Measurements from ENCODE around the gene IZUMO4.
A peak's percentile ranks its signal among the peaks of the same experiment; 100 is the strongest.

IZUMO4 gene

DNA sequence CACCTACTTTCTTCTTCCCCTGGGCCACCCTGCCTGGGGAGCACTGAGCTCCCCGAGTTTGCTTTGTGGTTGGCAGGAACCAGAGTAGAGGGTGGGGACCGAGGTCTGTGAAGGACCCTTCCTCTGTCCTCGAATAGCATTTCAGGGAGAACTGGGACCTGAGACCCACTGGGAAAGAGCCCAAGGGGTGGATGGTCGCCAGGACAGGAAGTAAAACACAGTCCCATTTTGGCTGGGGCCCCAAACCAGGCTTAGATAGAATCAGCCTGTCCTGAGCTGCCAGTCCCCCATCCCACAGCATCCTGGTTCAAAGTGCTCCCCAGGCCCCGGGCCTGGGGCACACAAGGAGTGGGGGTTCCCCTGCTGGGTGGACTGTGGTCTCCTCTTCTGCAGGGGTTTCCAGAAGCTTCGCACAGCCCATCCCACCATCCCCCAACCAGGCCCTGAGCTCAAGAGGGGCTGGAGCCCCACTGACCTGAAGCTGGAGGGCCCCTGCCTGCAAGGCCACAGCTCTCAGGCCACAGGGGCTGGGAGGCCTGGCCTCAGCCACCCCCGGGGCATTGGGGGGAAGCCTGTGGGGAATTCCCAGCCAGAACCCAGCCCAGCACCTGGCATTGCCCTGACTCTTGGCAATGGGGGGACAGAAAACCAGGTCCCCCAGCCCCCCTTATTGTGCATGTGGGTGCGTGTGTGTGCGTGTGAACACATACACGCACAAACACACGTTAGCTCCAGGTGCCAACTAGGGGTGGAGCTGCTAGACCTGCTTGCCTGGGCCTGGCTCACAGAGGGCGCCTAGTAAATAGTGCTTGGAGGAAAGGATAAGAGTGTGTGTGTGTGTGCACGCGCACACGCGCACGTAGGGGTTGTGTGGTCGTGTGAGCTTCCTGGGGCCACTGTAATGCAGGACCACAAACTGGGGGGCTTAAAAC, 44.7 kb upstream of the IZUMO4 start:
- Histone ChIP-seq H3K27me3 (replicated peaks; ENCODE audit: control insufficient read depth, insufficient read depth, low read length) (no peaks in the 10 kb centered on the region), H3K36me3 (ENCODE audit: control insufficient read depth, insufficient read depth, low read length, severe bottlenecking) (peaks cover 13% of the 10 kb centered on the region), H3K9me3 (ENCODE audit: control insufficient read depth, low read length) (no peaks in the 10 kb centered on the region), H3K9ac (ENCODE audit: low read length) (peak overlapping the region; percentile 82), H3K4me3 (ENCODE audit: low read length) (peak overlapping the region; percentile 69), H3K4me1 (ENCODE audit: control insufficient read depth, insufficient read depth, low read length) (peaks cover 42% of the 10 kb centered on the region)
- no peak for DNase-seq (ENCODE audit: low read depth)

DNA sequence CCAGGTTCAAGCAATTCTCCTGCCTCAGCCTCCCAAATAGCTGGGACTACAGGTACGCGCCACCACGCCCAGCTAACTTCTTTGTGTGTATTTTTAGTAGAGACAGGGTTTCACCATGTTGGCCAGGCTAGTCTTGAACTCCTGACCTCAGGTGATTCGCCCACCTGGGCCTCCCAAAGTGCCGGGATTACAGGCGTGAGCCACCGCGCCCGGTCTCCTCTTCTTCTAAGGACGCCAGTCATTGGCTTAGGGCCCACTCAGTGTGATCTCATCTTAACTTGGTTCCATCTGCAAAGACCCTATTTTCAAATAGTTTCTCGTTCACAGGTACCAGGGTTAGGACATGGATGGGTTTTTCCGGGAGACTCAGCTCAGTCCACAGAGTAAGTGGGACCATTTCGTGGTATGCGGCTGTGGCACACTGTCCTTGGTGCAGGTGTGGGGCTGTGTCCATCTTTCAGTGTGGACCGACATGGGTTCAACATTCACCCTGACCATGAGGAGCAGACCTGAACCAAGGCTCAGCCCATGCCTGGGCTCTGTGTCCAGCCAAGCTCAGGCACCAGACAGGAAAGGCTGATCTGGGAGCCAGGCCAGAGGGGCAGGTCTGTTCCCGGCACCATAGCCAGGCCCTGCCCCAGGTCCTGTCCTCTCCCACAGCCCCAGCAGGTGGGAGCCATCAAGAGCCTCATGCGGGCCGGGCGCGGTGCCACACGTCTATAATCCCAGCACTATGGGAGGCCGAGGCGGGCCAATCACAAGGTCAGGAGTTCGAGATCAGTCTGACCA, 42.9 kb upstream of the IZUMO4 start:
- no peak for DNase-seq (ENCODE audit: low read depth)
- peaks cover 30% of the 10 kb centered on the region for H3K4me1 ChIP-seq (ENCODE audit: control insufficient read depth, insufficient read depth, low read length)
- H3K4me3 ChIP-seq (ENCODE audit: low read length): no peak overlapping the region
- no peaks in the 10 kb centered on the region for H3K9me3 ChIP-seq (ENCODE audit: control insufficient read depth, low read length)
- peaks cover 5% of the 10 kb centered on the region for H3K36me3 ChIP-seq (ENCODE audit: control insufficient read depth, insufficient read depth, low read length, severe bottlenecking)
- H3K27me3 ChIP-seq (replicated peaks; ENCODE audit: control insufficient read depth, insufficient read depth, low read length): no peaks in the 10 kb centered on the region
- no peak overlapping the region for H3K9ac ChIP-seq (ENCODE audit: low read length)

DNA sequence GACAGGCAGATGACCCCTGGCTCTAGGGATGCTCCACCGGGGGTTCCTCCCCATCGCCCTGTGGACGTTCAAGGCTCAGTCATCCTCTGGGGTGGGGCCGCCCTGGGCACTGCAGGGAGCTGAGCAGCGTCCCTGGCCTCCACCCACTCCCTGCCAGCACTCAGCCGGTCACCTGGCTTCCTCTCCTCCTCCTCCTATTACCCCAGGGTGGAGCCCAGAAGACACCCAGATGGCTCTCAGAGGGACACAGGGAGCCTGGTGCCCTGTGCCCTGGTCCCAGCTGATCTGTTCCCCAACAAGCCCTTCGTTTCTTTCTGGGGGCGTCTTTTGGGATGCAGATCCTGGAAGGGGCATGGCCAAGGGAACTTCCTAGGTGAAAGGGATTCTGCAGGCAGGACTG, 42.0 kb upstream of the IZUMO4 start:
- Histone ChIP-seq H3K27me3 (replicated peaks; ENCODE audit: control insufficient read depth, insufficient read depth, low read length) (no peaks in the 10 kb centered on the region), H3K36me3 (ENCODE audit: control insufficient read depth, insufficient read depth, low read length, severe bottlenecking) (no peaks in the 10 kb centered on the region), H3K4me1 (ENCODE audit: control insufficient read depth, insufficient read depth, low read length) (peaks cover 34% of the 10 kb centered on the region), H3K9ac (ENCODE audit: low read length) (no peak overlapping the region), H3K9me3 (ENCODE audit: control insufficient read depth, low read length) (no peaks in the 10 kb centered on the region), H3K4me3 (ENCODE audit: low read length) (no peak overlapping the region)
- DNase-seq (ENCODE audit: low read depth): no peak

DNA sequence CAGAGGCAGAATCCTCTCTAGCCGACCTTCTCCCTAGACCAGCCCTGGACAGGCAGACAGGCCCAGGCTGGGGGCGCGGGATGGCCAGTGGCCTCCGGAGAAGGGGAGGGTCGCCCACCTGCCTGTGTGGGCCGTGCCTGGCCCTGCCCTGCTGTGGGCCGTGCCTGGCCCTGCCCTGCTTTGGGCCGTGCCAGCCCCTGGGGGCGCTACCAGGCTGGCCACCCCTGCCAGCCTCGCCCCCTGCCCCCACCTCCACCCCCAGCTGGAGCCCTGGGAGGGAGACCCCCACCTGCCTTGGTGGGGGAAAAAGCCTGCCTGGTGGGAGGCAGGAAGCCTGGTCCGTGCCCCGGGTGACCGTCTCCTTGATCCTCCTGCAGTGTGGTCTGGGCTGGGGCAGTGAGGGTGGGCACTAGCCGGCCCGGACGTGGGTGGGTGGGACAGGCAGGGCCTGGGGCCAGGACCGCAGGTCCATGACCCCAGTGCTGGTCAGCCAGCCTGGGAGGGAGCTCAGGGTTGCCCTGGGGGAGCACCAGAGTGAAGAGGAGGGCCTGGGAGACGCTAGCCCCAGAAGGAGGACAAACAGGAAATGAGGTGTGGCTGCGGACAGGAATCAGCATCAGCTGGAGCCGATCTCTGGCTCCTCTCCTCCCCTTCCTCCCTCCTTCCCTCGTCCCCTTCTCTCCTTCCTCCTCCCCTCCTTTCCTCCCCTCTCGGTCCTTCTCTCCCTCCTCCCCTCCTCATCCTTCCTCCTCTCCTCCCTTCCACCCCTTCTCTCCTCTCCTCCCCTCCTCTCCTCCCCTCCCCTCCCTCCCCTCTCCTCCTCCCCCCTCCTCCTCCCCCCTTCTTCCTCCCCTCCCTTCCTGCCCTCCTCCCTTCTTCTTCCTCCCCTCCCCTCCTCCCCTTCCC, 40.5 kb upstream of the IZUMO4 start:
- peak; percentile 58 for DNase-seq (ENCODE audit: low read depth)
- peaks cover 46% of the 10 kb centered on the region for H3K4me1 ChIP-seq (ENCODE audit: control insufficient read depth, insufficient read depth, low read length)
- no peaks in the 10 kb centered on the region for H3K36me3 ChIP-seq (ENCODE audit: control insufficient read depth, insufficient read depth, low read length, severe bottlenecking)
- no peaks in the 10 kb centered on the region for H3K27me3 ChIP-seq (replicated peaks; ENCODE audit: control insufficient read depth, insufficient read depth, low read length)
- H3K9ac ChIP-seq (ENCODE audit: low read length): peak overlapping the region; percentile 71
- H3K4me3 ChIP-seq (ENCODE audit: low read length): peak overlapping the region; percentile 47
- no peaks in the 10 kb centered on the region for H3K9me3 ChIP-seq (ENCODE audit: control insufficient read depth, low read length)

DNA sequence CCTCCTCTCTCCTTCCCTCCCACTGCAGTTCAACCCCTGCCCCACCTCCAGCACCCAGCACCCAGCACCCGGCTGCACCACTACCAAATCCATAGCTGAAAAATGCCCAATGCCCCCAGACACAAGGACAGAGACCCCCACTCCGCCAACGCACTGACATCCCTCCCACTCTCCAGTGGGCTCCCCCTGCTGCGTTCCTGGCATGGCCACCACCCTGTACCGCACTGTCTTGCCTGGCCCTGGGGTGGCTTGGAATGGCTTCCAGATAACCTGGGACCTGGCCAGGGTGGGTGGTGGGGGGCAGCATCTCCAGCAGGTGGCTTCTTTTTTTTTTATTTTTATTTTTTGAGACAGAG, 39.9 kb upstream of the IZUMO4 start:
- H3K36me3 ChIP-seq (ENCODE audit: control insufficient read depth, insufficient read depth, low read length, severe bottlenecking): no peaks in the 10 kb centered on the region
- H3K4me1 ChIP-seq (ENCODE audit: control insufficient read depth, insufficient read depth, low read length): peaks cover 43% of the 10 kb centered on the region
- H3K27me3 ChIP-seq (replicated peaks; ENCODE audit: control insufficient read depth, insufficient read depth, low read length): no peaks in the 10 kb centered on the region
- H3K4me3 ChIP-seq (ENCODE audit: low read length): no peak overlapping the region
- H3K9ac ChIP-seq (ENCODE audit: low read length): peak overlapping the region; percentile 51
- no peaks in the 10 kb centered on the region for H3K9me3 ChIP-seq (ENCODE audit: control insufficient read depth, low read length)
- no peak for DNase-seq (ENCODE audit: low read depth)

DNA sequence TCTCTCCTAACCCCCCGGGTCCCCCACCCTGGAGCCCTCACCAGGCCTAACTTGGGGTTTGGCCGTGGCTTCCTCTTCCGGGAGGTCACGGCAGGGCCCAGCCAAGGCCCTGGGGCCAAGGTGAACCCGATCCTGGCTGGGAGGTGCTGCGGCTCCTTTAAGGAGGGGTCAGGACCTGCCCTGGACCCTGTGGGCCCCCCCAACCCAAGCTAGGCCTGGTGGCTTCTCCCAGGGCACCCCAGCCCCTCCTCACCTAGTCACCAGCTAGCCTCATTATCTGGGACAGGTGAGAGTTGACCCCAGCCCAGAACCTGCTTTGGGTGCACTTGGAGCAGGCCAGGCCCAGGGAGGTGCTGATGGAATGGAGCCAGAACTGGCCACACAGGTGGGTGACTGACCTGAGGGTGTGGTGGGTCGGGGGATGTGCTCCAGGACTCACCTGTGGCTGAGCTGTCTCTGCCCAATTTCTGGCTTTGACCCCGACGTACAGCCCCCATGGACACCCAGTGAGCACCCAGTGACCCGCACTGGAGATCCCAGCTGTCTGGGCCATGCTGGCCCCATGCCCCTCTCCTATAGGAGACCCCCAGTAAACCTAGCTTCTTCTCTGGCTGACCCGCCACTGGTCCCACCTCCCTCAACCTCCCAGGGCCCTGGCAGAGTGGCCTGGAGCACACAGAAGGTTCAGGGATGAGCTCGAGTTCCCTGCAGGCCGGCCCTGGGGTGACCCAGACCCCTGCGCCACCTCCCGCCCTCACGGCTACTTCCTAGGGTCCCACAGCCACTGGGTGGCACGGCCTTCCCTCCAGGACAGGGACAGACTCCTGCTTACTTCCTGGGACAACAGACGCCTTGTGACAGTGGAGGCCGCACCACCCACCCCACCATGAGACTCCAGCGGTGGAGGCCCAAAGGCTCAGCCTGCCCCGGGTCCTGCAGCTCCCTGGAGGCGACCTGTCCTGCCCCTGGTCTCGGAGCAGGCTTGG, 38.9 kb upstream of the IZUMO4 start:
- Histone ChIP-seq H3K4me1 (ENCODE audit: control insufficient read depth, insufficient read depth, low read length) (peaks cover 44% of the 10 kb centered on the region), H3K9ac (ENCODE audit: low read length) (peak overlapping the region; percentile 98), H3K9me3 (ENCODE audit: control insufficient read depth, low read length) (no peaks in the 10 kb centered on the region), H3K36me3 (ENCODE audit: control insufficient read depth, insufficient read depth, low read length, severe bottlenecking) (no peaks in the 10 kb centered on the region), H3K27me3 (replicated peaks; ENCODE audit: control insufficient read depth, insufficient read depth, low read length) (no peaks in the 10 kb centered on the region), H3K4me3 (ENCODE audit: low read length) (no peak overlapping the region)
- no peak for DNase-seq (ENCODE audit: low read depth)

DNA sequence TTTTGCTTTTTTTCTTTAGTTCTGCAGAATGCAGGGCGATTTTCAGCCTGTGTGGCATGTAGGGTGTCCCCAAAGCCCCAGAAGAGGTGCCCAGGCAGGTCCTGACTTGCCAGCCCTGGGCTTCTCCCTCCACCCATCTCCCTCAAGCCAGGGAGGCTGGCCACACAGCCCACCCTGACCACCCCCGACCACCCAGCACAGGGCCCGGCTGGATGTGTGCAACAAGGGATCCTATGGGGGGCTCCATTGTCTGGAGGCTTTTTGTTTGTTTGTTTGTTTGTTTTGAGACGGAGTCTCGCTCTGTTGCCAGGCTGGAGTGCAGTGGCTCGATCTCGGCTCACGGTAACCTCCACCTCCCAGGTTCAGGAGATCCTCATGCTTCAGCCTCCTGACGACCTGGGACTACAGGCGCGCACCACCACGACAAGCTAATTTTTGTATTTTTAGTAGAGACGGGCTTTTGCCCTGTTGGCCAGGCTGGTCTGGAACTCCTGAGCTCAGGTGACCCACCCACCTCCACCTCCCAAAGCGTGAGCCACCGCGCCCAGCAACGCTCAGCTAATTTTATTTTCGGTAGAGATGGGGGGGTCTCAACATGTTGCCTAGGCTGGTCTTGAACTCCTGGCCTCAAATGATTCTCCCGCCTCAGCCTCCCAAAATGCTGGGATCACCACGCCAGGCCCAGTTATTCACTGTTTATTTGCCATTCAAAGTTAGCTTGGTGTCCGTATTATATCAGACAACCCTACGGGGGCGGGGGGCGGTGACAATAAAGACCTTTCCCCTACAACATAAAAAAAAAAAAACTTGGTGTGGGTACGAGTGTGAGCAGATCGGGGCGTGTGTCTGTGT, 37.9 kb upstream of the IZUMO4 start:
- Histone ChIP-seq H3K27me3 (replicated peaks; ENCODE audit: control insufficient read depth, insufficient read depth, low read length) (no peaks in the 10 kb centered on the region), H3K36me3 (ENCODE audit: control insufficient read depth, insufficient read depth, low read length, severe bottlenecking) (no peaks in the 10 kb centered on the region), H3K4me1 (ENCODE audit: control insufficient read depth, insufficient read depth, low read length) (peaks cover 45% of the 10 kb centered on the region), H3K4me3 (ENCODE audit: low read length) (peak overlapping the region; percentile 76), H3K9me3 (ENCODE audit: control insufficient read depth, low read length) (no peaks in the 10 kb centered on the region), H3K9ac (ENCODE audit: low read length) (peak overlapping the region; percentile 98)
- DNase-seq (ENCODE audit: low read depth): no peak

DNA sequence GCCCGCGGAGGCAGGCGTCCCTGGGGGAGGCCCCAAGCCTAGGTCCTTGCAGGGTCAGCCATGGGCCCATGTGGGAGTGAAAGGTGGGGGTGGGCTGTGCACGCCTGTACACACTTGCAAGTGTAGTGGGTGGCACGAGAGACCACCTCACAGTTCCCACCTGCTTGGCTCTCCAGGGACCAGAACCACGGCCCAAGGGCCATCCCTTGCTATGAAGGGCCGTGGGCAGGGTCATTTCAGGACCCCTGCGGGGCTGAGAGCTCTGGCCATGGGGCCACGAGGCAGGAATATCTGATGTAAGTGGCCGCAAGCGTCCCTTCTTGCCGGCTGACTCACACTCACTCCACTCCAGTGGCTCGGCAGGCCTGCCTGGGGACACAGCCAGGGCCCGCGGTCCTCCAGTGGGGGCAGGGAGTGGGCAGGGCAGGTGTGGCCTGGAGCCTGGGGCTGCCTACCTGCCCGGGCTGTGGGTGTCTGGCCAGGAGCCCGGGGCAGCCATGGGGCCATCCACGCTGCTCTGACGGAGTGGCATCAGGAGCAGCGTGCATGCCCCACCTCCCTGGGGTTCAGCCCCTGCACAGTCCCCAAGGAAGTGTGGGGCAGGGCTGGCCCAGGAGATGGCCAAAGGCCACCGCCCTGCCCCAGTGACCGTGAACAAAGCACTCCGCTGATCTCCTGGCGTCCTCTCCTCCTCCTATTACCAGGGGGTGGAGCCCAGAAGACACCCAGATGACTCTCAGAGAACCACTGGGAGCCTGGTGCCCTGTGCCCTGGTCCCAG, 37.1 kb upstream of the IZUMO4 start:
- DNase-seq (ENCODE audit: low read depth): peak; percentile 35
- Histone ChIP-seq H3K4me1 (ENCODE audit: control insufficient read depth, insufficient read depth, low read length) (peaks cover 48% of the 10 kb centered on the region), H3K36me3 (ENCODE audit: control insufficient read depth, insufficient read depth, low read length, severe bottlenecking) (no peaks in the 10 kb centered on the region), H3K9me3 (ENCODE audit: control insufficient read depth, low read length) (no peaks in the 10 kb centered on the region), H3K4me3 (ENCODE audit: low read length) (peak overlapping the region; percentile 76), H3K27me3 (replicated peaks; ENCODE audit: control insufficient read depth, insufficient read depth, low read length) (no peaks in the 10 kb centered on the region), H3K9ac (ENCODE audit: low read length) (peak overlapping the region; percentile 98)

DNA sequence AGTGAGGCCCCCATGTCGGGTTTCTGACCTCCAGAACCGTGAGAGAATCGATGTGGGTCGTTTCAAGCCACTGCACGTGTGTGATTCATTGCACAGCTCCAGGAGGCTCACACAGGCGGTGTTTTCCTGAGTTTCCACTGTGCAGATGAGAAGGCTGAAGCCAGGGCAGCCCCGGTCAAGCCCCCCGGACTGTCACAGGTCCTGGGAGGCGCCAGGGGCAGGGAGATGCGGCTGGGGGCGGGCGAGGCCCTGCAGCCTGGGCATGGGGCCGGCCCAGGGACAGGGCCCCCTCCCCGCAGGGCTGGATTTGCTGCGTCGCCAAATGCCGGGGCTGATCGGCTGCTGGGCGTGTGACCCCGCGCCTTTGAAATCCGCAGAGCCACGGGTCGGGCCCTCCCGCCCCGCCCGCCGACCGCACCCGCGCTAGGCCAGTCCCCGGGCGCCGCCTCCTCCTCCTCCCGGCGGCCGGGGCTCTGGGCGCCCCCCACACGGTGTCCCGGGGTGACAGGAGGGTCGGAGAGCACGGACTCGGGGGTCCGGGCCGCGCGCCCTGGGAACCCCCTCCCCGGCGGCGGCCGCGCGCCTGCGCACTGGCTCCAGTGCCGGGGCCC, 35.7 kb upstream of the IZUMO4 start:
- Histone ChIP-seq H3K9me3 (ENCODE audit: control insufficient read depth, low read length) (no peaks in the 10 kb centered on the region), H3K36me3 (ENCODE audit: control insufficient read depth, insufficient read depth, low read length, severe bottlenecking) (no peaks in the 10 kb centered on the region), H3K4me1 (ENCODE audit: control insufficient read depth, insufficient read depth, low read length) (peaks cover 49% of the 10 kb centered on the region), H3K9ac (ENCODE audit: low read length) (peak overlapping the region; percentile 98), H3K4me3 (ENCODE audit: low read length) (peak overlapping the region; percentile 76), H3K27me3 (replicated peaks; ENCODE audit: control insufficient read depth, insufficient read depth, low read length) (no peaks in the 10 kb centered on the region)
- peak; percentile 77 for DNase-seq (ENCODE audit: low read depth)
